HG02938 (cell line): Measurements from ENCODE around the gene PPP2R5D.
"Not testable (repeated sequence)": the region's sequence is repeated elsewhere in the genome, so short reads cannot be mapped to it uniquely, and the experiment has no call there.

ENCODE experiments used
- ATAC-seq: cut with Tn5 transposase; IDR thresholded peaks from one replicate; pipeline ENCODE4 v1.9.1; 2021; ENCODE audit warnings: mild to moderate bottlenecking, moderate library complexity; ENCODE audit not compliant: unreplicated experiment

PPP2R5D gene

GRCh38 chr6:42988486-42989020 is 4.2 kb downstream of the PPP2R5D start:
- no peak for ATAC-seq

GRCh38 chr6:42989923-42990322 is 5.6 kb downstream of the PPP2R5D start:
- no peak for ATAC-seq

- ATAC-seq, result no peak
These were observed 9.1 kb downstream of the PPP2R5D start for GRCh38 chr6:42993445-42993844.

- no peak for ATAC-seq
These were observed 12.1 kb downstream of the PPP2R5D start for GRCh38 chr6:42996513-42996912.

GRCh38 chr6:42998205-42998604 is 13.8 kb downstream of the PPP2R5D start:
- not testable (repeated sequence) for ATAC-seq

GRCh38 chr6:43001843-43002242 is 17.5 kb downstream of the PPP2R5D start:
- no peak for ATAC-seq

GRCh38 chr6:43005844-43006243 is 21.5 kb downstream of the PPP2R5D start:
- ATAC-seq, result no peak

- no peak for ATAC-seq
These were observed 21.9 kb downstream of the PPP2R5D start for GRCh38 chr6:43006251-43006650.

GRCh38 chr6:43007126-43007525 is 22.8 kb downstream of the PPP2R5D start:
- ATAC-seq, result no peak

- ATAC-seq, result no peak
These were observed 24.8 kb downstream of the PPP2R5D start for GRCh38 chr6:43009124-43009523.

- ATAC-seq, result no peak
These were observed 26.8 kb downstream of the PPP2R5D start for GRCh38 chr6:43011207-43011606.

- ATAC-seq, result no peak
These were observed 28.0 kb downstream of the PPP2R5D start for GRCh38 chr6:43012364-43012763.

GRCh38 chr6:43013097-43013842 is 28.9 kb downstream of the PPP2R5D start:
- peak; percentile 1 for ATAC-seq

GRCh38 chr6:43013843-43014433 is 29.6 kb downstream of the PPP2R5D start, which contains the start of the genes KLHDC3 and MEA1:
KLHDC3 (plus strand) TSS chr6:43014249; CDS start chr6:43017193, 2,944 bp downstream.
MEA1 (minus strand) TSS chr6:43013946; CDS start chr6:43013813, 133 bp downstream.
- peak; percentile 94 for ATAC-seq

GRCh38 chr6:43014434-43014909 is 30.1 kb downstream of the PPP2R5D start:
- ATAC-seq, result no peak

GRCh38 chr6:43016176-43016942 is 32.0 kb downstream of the PPP2R5D start:
- ATAC-seq, result no peak

GRCh38 chr6:43016943-43017334 is 32.6 kb downstream of the PPP2R5D start:
- no peak for ATAC-seq

- ATAC-seq, result no peak
These were observed 34.8 kb downstream of the PPP2R5D start for GRCh38 chr6:43019152-43019551.

GRCh38 chr6:43020052-43020705 is 35.8 kb downstream of the PPP2R5D start:
- no peak for ATAC-seq

- no peak for ATAC-seq
These were observed 36.5 kb downstream of the PPP2R5D start for GRCh38 chr6:43020847-43021246.
